ENCODE measurements around the gene TRIM37. TPM values are rescaled to one million over a fixed set of nuclear protein-coding genes. Genes with fewer than 3 reads are reported as not detected.

The TRIM37 gene
- total RNA-seq, 1 donor from 2014 or later = 32.6 TPM

GRCh38 chr17:59126809-59127417 lies 20.2 kb upstream of the TRIM37 start:
- Mint-ChIP-seq H3K4me3 (ENCODE audit: unreplicated experiment) (no peak overlapping the region), H3K9me3 (ENCODE audit: unreplicated experiment) (no peaks in the 10 kb centered on the region), H3K27me3 (ENCODE audit: unreplicated experiment) (no peaks in the 10 kb centered on the region), H3K36me3 (ENCODE audit: unreplicated experiment) (peaks cover 17% of the 10 kb centered on the region), H3K4me1 (ENCODE audit: unreplicated experiment) (peaks cover 6% of the 10 kb centered on the region), H3K27ac (ENCODE audit: unreplicated experiment) (no peak overlapping the region)
- TF ChIP-seq CTCF (IDR thresholded peaks at IDR 0.05) = no peak
- DNase-seq (ENCODE audit: extremely low spot score, unreplicated experiment) = no peak

DNA sequence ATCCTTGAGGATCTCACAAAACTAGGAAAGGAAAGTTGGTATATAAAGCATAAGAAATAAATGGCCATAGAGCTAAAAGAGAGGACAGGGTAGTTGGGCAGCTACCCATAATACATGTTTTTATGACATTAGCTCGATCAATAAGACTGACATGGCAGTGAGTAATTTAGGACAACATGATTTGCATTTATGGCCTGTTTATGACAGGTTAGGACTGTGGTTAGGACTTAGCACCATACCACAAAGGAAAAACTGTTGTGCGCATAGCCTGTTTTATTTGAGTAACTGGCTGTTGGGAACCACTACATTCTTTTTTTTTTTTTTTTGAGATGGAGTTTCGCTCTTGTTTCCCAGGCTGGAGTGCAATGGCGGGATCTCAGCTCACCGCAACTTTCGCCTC lies 18.0 kb upstream of the TRIM37 start:
- Mint-ChIP-seq H3K36me3 (ENCODE audit: unreplicated experiment) (peaks cover 18% of the 10 kb centered on the region), H3K9me3 (ENCODE audit: unreplicated experiment) (no peaks in the 10 kb centered on the region), H3K27me3 (ENCODE audit: unreplicated experiment) (no peaks in the 10 kb centered on the region), H3K4me3 (ENCODE audit: unreplicated experiment) (no peak overlapping the region), H3K4me1 (ENCODE audit: unreplicated experiment) (peaks cover 4% of the 10 kb centered on the region), H3K27ac (ENCODE audit: unreplicated experiment) (peak overlapping the region; percentile 29)
- no peak for DNase-seq (ENCODE audit: extremely low spot score, unreplicated experiment)
- TF ChIP-seq CTCF (IDR thresholded peaks at IDR 0.05) = no peak

DNA sequence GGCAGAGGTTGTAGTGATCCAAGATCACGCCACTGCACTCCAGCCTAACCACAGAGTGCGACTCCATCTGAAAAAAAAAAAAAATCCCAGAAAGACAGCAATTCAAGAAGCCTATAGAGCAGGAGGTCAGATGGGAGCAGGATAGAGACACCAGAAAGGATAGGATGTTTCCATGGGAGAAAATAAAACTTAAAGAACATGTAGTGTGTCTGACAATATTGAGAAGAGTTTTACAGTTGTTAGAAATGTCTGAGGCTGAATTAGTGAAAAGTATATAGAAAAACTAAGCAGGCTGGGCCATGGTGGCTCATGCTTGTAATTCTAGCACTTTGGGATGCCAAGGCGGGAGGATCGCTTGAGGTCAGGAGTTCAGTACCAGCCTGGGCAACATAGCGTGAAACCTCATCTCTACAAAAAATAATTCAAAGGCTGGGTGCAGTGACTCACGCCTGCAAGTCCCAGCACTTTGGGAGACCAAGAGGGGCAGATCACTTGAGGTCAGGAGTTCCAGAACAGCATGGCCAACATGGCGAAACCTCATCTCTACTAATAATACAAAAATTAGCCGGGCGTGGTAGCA lies 15.3 kb upstream of the TRIM37 start:
- H3K4me3 Mint-ChIP-seq (ENCODE audit: unreplicated experiment) = no peak overlapping the region
- TF ChIP-seq CTCF (IDR thresholded peaks at IDR 0.05) = no peak

DNA sequence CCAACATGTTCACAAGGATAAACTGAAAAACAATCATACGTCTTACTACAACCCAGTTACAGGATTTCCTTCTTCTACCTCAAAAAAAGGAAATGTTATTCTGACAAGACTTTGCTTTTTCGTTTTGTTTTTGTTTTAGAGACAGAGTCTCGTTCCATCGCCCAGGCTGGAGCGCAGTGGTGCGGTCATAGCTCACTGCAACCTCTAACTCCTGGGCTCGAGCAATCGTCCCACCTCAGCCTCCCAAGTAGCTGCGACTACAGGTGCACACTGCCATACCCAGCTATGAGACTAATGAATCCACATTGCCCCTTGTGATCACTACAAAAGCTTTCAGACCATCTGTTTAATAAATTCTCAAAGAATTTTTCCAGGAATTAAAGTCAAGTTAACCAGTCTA lies 8.8 kb upstream of the TRIM37 start:
- Mint-ChIP-seq H3K4me3 (ENCODE audit: unreplicated experiment) (no peak overlapping the region), H3K27ac (ENCODE audit: unreplicated experiment) (no peak overlapping the region), H3K4me1 (ENCODE audit: unreplicated experiment) (no peaks in the 10 kb centered on the region), H3K36me3 (ENCODE audit: unreplicated experiment) (peaks cover 15% of the 10 kb centered on the region), H3K27me3 (ENCODE audit: unreplicated experiment) (no peaks in the 10 kb centered on the region), H3K9me3 (ENCODE audit: unreplicated experiment) (no peaks in the 10 kb centered on the region)
- TF ChIP-seq CTCF (IDR thresholded peaks at IDR 0.05) = no peak
- no peak for DNase-seq (ENCODE audit: extremely low spot score, unreplicated experiment)

More for the DNA sequence above, 15.3 kb upstream of the TRIM37 start:
- Mint-ChIP-seq H3K9me3 (ENCODE audit: unreplicated experiment) (no peaks in the 10 kb centered on the region), H3K4me1 (ENCODE audit: unreplicated experiment) (peaks cover 4% of the 10 kb centered on the region), H3K36me3 (ENCODE audit: unreplicated experiment) (peaks cover 23% of the 10 kb centered on the region), H3K27me3 (ENCODE audit: unreplicated experiment) (no peaks in the 10 kb centered on the region), H3K27ac (ENCODE audit: unreplicated experiment) (peak overlapping the region; percentile 10)
- no peak for DNase-seq (ENCODE audit: extremely low spot score, unreplicated experiment)

DNA sequence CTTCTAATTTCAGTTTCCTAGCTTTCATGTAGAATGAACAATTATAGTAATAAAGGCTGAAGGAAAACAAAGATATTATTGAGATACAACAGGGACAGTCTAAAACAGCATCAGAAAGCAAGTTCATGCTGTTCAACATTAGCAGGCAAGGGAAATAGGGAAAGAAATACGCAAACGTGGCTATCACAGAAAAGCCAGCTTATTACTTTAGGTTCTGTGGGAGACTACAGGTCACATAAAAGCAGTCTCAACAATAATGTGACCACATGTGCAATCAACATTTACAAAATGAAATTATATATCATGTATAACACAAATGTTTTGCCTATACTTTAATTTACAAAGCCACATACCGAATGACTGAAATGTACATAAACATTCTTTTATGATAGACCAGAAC lies 4.9 kb upstream of the TRIM37 start:
- no peak for TF ChIP-seq CTCF (IDR thresholded peaks at IDR 0.05)
- DNase-seq (ENCODE audit: extremely low spot score, unreplicated experiment) = no peak
- Mint-ChIP-seq H3K27me3 (ENCODE audit: unreplicated experiment) (no peaks in the 10 kb centered on the region), H3K36me3 (ENCODE audit: unreplicated experiment) (peaks cover 12% of the 10 kb centered on the region), H3K9me3 (ENCODE audit: unreplicated experiment) (no peaks in the 10 kb centered on the region), H3K27ac (ENCODE audit: unreplicated experiment) (no peak overlapping the region), H3K4me1 (ENCODE audit: unreplicated experiment) (peaks cover 9% of the 10 kb centered on the region), H3K4me3 (ENCODE audit: unreplicated experiment) (no peak overlapping the region)

Measured in osteocyte (in vitro differentiated cells).